OCI-LY3 (cell line): Measurements from ENCODE around the gene SHROOM2.
A peak's percentile ranks its signal among the peaks of the same experiment; 100 is the strongest.

Source experiments
- H2AFZ ChIP-seq: fragments of 200-600, 300-600 bp; shearing (Covaris generic); 2 replicates; pipeline ENCODE4 v1.6.0; 2014; ENCODE audit warnings: antibody characterized with exemption, low read depth, low read length
- H3K27ac ChIP-seq: fragments of 200-600, 300-600 bp; sonication (generic); 2 replicates; pipeline ENCODE4 v1.5.1; 2014; ENCODE audit warnings: mild to moderate bottlenecking, low read length, moderate library complexity, mixed read lengths
- H3K27me3 ChIP-seq: fragments of 200-600, 300-600 bp; sonication (generic); 2 replicates; pipeline ENCODE4 v1.6.1; 2014; ENCODE audit warnings: low read depth, low read length, mixed read lengths
- H3K36me3 ChIP-seq: fragments of 200-600, 300-600 bp; sonication (generic); replicated peaks from 2 replicates; pipeline ENCODE3; 2014; ENCODE audit warnings: low read depth, low read length, mixed read lengths
- H3K4me1 ChIP-seq: fragments of 300-600, 200-600 bp; sonication (generic); 2 replicates; pipeline ENCODE4 v1.6.1; 2014; ENCODE audit warnings: low read length, mixed read lengths
- H3K4me2 ChIP-seq: fragments of 200-600, 300-600 bp; sonication (generic); 2 replicates; pipeline ENCODE4 v1.6.1; 2014; ENCODE audit warnings: low read length, mixed read lengths
- H3K4me3 ChIP-seq: fragments of 300-600, 200-600 bp; sonication (generic); 2 replicates; pipeline ENCODE4 v1.5.1; 2014; ENCODE audit warnings: antibody characterized with exemption, mild to moderate bottlenecking, low read length, moderate library complexity
- H3K79me2 ChIP-seq: fragments of 300-600, 200-600 bp; shearing (Covaris generic); 2 replicates; pipeline ENCODE4 v1.6.1; 2014; ENCODE audit warnings: mild to moderate bottlenecking, low read length, mixed read lengths
- H3K9ac ChIP-seq: fragments of 300-600, 200-600 bp; shearing (Covaris generic); 2 replicates; pipeline ENCODE4 v1.6.0; 2014; ENCODE audit warnings: mild to moderate bottlenecking, low read length, moderate library complexity
- H3K9me3 ChIP-seq: fragments of 200-600, 300-600 bp; shearing (Covaris generic); 2 replicates; pipeline ENCODE4 v1.6.1; 2014; ENCODE audit warnings: low read length, mixed read lengths; ENCODE audit not compliant: insufficient read depth
- H4K20me1 ChIP-seq: fragments of 200-600, 300-600 bp; sonication (generic); 2 replicates; pipeline ENCODE4 v1.6.1; 2016; ENCODE audit warnings: low read length, mixed read lengths; ENCODE audit not compliant: insufficient read depth
- EZH2phosphoT487 ChIP-seq: fragments of 200-600 bp; shearing (Covaris generic); IDR thresholded peaks from 2 replicates; pipeline ENCODE4 v1.6.1; 2018; ENCODE audit warnings: antibody characterized with exemption, mixed run types, low read depth
- TF ChIP-seq, protein P1 (sequence below): fragments of 200-600, 300-600 bp; sonication (generic); IDR thresholded peaks from 2 replicates; pipeline ENCODE4 v1.5.1; 2014; ENCODE audit warnings: antibody characterized with exemption, low read length, low read depth

SHROOM2 gene

GRCh38 chrX:9842541-9842940 lies 56.3 kb downstream of the SHROOM2 start:
- Histone ChIP-seq H3K27ac (no peak overlapping the region), H3K9ac (no peak overlapping the region), H3K27me3 (peaks cover 15% of the 10 kb centered on the region)

DNA sequence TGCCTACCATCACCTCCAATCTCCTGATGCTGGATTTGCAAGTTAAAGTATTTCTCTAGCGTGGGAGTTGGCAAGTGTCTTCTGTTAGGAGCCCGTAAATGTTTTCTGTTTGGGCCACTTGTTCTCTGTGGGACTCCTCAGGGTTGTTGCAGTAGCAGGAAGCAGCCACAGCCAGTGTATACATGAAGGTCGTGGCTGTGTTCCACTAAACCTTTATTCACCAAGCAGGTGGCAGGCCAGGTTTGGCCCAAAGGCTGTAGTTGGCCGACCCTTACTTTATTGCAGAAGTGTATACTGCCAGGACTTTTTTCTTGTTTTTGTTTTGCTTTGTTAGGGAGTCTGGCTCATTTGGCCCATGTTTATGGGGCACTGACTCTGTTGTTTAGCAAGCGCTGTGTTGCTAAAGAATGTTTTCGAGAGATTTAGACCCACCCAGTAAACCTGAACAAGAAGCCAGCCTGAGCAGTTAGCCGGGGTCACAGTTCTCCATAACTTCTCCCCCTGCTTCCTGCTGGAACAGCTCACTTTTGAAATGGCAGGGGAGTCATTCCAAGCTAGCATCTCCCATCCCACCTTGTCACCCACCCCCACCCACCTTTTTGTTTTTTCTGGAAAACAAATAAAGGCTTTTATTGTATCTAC lies 58.8 kb downstream of the SHROOM2 start:
- Histone ChIP-seq H3K27me3 (peaks cover 13% of the 10 kb centered on the region), H3K9ac (no peak overlapping the region), H2AFZ (no peak overlapping the region), H3K27ac (no peak overlapping the region), H3K4me2 (no peak overlapping the region), H3K36me3 (no peaks in the 10 kb centered on the region), H3K9me3 (no peaks in the 10 kb centered on the region), H3K79me2 (no peaks in the 10 kb centered on the region), H3K4me1 (peaks cover 8% of the 10 kb centered on the region), H3K4me3 (no peak overlapping the region), H4K20me1 (no peaks in the 10 kb centered on the region)
- TF ChIP-seq EZH2phosphoT487, result no peak
- TF ChIP-seq, protein P1, sequence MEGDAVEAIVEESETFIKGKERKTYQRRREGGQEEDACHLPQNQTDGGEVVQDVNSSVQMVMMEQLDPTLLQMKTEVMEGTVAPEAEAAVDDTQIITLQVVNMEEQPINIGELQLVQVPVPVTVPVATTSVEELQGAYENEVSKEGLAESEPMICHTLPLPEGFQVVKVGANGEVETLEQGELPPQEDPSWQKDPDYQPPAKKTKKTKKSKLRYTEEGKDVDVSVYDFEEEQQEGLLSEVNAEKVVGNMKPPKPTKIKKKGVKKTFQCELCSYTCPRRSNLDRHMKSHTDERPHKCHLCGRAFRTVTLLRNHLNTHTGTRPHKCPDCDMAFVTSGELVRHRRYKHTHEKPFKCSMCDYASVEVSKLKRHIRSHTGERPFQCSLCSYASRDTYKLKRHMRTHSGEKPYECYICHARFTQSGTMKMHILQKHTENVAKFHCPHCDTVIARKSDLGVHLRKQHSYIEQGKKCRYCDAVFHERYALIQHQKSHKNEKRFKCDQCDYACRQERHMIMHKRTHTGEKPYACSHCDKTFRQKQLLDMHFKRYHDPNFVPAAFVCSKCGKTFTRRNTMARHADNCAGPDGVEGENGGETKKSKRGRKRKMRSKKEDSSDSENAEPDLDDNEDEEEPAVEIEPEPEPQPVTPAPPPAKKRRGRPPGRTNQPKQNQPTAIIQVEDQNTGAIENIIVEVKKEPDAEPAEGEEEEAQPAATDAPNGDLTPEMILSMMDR, result no peak

More at GRCh38 chrX:9842541-9842940, 56.3 kb downstream of the SHROOM2 start:
- H2AFZ ChIP-seq, result no peak overlapping the region
- no peaks in the 10 kb centered on the region for H3K9me3 ChIP-seq
- no peaks in the 10 kb centered on the region for H4K20me1 ChIP-seq
- TF ChIP-seq, protein P1, result no peak
- TF ChIP-seq EZH2phosphoT487, result no peak
- H3K4me3 ChIP-seq, result 0 out of 2 replicates have a peak overlapping the region, but pooled peaks have one; percentile 24
- H3K4me1 ChIP-seq, result peaks cover 8% of the 10 kb centered on the region
- no peaks in the 10 kb centered on the region for H3K36me3 ChIP-seq
- H3K4me2 ChIP-seq, result peak overlapping the region; percentile 48
- H3K79me2 ChIP-seq, result no peaks in the 10 kb centered on the region

GRCh38 chrX:9845578-9845952 lies 59.3 kb downstream of the SHROOM2 start:
- Histone ChIP-seq H3K9ac (no peak overlapping the region), H3K4me3 (no peak overlapping the region), H3K4me2 (no peak overlapping the region), H3K27ac (no peak overlapping the region), H3K4me1 (peaks cover 8% of the 10 kb centered on the region), H2AFZ (no peak overlapping the region), H3K36me3 (no peaks in the 10 kb centered on the region), H4K20me1 (no peaks in the 10 kb centered on the region), H3K9me3 (no peaks in the 10 kb centered on the region), H3K27me3 (peaks cover 8% of the 10 kb centered on the region; the same call in 1 of the 2 replicates), H3K79me2 (no peaks in the 10 kb centered on the region)
- TF ChIP-seq, protein P1, result no peak
- TF ChIP-seq EZH2phosphoT487, result no peak

DNA sequence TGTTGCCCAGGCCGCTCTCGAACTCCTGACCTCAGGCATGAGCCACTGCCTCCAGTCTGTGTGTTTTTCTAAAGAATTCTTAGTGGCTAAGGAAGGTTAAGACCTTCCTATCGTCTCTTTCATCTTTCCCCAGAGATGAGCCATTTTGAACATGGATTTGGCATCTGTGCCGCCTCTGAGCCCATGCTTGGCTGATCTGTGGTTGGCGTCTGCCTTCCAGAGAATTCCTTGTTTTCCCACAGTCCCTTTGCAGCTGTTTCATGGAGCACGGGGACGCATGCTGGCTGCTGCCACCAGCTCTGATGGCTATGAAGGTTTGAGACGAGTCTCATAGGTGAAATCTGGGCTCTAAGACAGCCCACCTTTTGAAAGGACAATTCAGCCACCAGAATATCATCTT lies 60.4 kb downstream of the SHROOM2 start:
- no peak for TF ChIP-seq EZH2phosphoT487
- TF ChIP-seq, protein P1, result no peak
- Histone ChIP-seq H3K9ac (no peak overlapping the region), H3K27me3 (peaks cover 8% of the 10 kb centered on the region; the same call in 1 of the 2 replicates), H3K9me3 (no peaks in the 10 kb centered on the region), H3K4me3 (no peak overlapping the region), H3K4me2 (no peak overlapping the region), H2AFZ (no peak overlapping the region), H3K4me1 (peaks cover 8% of the 10 kb centered on the region), H3K36me3 (no peaks in the 10 kb centered on the region), H4K20me1 (no peaks in the 10 kb centered on the region), H3K79me2 (no peaks in the 10 kb centered on the region), H3K27ac (no peak overlapping the region)
